H1 (cell line): ENCODE measurements around the gene MOGAT2.

Experiments used
- CBX5 ChIP-seq: fragments of 300-800, 300-1000 bp; sonication (generic); IDR thresholded peaks from 2 replicates; pipeline ENCODE4 v1.7.1; 2016; ENCODE audit warnings: antibody characterized with exemption, low read length, low read depth
- CHD2 ChIP-seq: IDR thresholded peaks from 2 replicates; pipeline ENCODE4 v1.6.1; 2012; ENCODE audit warnings: low read length, improper control_type of control experiment
- GABPA ChIP-seq: IDR thresholded peaks from 2 replicates; pipeline ENCODE4 v1.6.1; 2011; ENCODE audit warnings: mild to moderate bottlenecking, low read length, moderate library complexity, borderline replicate concordance; ENCODE audit not compliant: insufficient read depth
- JUND ChIP-seq: IDR thresholded peaks from 2 replicates; pipeline ENCODE4 v1.6.1; 2011; ENCODE audit warnings: mild to moderate bottlenecking, improper control_type of control experiment, low read length
- POLR2A ChIP-seq, 2 experiments: IDR thresholded peaks; 1 replicate in 1 of 2; 2 replicates in 1 of 2; pipeline ENCODE4 v1.6.1; 2011; ENCODE audit warnings: low read depth in 2 of 2, low read length in 2 of 2, mild to moderate bottlenecking in 2 of 2; ENCODE audit errors: control extremely low read depth in 1 of 2
- POLR2AphosphoS5 ChIP-seq: IDR thresholded peaks from 2 replicates; pipeline ENCODE4 v1.6.1; 2011; ENCODE audit warnings: low read depth, low read length
- RFX5 ChIP-seq: IDR thresholded peaks from 2 replicates; pipeline ENCODE4 v1.6.1; 2011; ENCODE audit warnings: low read depth, low read length, improper control_type of control experiment, borderline replicate concordance
- TF ChIP-seq, protein P1 (sequence below): IDR thresholded peaks from 2 replicates; pipeline ENCODE4 v1.6.1; 2012; ENCODE audit warnings: inconsistent platforms
- TF ChIP-seq, protein P2 (sequence below), 3 experiments: IDR thresholded peaks; 1 replicate in 2 of 3; 2 replicates in 1 of 3; pipeline versions ENCODE4 v1.5.1 to v1.6.1; 2011; ENCODE audit warnings: low read length in 3 of 3, mild to moderate bottlenecking in 3 of 3, inconsistent platforms in 2 of 3, low read depth in 1 of 3, moderate library complexity in 1 of 3; ENCODE audit not compliant: insufficient read depth in 1 of 3; ENCODE audit errors: control extremely low read depth in 1 of 3

DNA sequence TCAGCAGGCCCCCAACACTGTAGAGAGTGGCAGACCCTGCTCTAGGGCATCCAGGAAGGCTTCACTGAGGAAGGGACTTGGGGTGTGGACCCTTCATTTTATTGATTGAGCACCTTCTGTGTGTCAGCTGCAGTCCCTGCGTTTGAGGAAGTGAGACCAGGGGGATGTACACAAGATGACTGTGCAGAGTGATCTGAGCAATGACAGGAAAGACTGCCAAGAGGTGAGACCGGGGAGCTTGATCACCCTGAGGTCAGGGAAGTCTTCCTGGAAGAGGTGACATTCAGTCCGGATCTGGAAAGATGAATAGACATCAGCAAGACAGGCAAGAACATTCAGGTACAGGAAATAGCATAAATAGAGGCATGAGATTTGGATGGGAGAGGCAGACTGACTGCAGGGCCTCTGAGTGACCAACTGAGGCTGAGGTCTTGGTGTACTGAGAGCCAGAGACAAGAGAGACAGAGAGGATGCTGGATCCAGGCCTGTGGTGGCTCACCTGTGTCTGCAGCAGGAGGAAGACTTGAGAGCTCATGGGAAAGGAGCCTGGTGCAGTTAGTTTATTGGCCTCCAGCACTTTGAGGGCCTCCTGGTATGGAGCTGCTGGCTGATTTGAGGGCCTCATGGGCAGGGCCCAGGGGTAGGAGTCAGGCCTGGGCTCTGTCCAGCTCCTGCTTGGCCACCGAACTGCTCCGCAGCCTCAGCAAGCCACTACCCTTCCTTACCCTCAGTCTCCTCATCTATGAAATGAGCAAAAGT lies 56.1 kb downstream of the MOGAT2 start:
- TF ChIP-seq, protein P1, sequence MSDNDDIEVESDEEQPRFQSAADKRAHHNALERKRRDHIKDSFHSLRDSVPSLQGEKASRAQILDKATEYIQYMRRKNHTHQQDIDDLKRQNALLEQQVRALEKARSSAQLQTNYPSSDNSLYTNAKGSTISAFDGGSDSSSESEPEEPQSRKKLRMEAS = no peak
- TF ChIP-seq JUND (no peak), POLR2A (IDR thresholded peaks at IDR 0.05; ENCODE audit: control extremely low read depth in 1 of 2, low read depth in 2 of 2, low read length in 2 of 2) (no peak), CBX5 (no peak), GABPA (no peak), POLR2AphosphoS5 (no peak), CHD2 (no peak), RFX5 (no peak)
- TF ChIP-seq, protein P2, sequence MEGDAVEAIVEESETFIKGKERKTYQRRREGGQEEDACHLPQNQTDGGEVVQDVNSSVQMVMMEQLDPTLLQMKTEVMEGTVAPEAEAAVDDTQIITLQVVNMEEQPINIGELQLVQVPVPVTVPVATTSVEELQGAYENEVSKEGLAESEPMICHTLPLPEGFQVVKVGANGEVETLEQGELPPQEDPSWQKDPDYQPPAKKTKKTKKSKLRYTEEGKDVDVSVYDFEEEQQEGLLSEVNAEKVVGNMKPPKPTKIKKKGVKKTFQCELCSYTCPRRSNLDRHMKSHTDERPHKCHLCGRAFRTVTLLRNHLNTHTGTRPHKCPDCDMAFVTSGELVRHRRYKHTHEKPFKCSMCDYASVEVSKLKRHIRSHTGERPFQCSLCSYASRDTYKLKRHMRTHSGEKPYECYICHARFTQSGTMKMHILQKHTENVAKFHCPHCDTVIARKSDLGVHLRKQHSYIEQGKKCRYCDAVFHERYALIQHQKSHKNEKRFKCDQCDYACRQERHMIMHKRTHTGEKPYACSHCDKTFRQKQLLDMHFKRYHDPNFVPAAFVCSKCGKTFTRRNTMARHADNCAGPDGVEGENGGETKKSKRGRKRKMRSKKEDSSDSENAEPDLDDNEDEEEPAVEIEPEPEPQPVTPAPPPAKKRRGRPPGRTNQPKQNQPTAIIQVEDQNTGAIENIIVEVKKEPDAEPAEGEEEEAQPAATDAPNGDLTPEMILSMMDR (IDR thresholded peaks at IDR 0.05; ENCODE audit: control extremely low read depth in 1 of 3, insufficient read depth in 1 of 3, low read depth in 1 of 3, low read length in 3 of 3) = no peak
